ENCODE data around the gene TMEM109.
A peak's percentile ranks its signal among the peaks of the same experiment; 100 is the strongest.

TMEM109 gene

GRCh38 chr11:60964801-60965200, 50.8 kb downstream of the TMEM109 start:
- Histone ChIP-seq H3K4ac (ENCODE audit: low read length) (no peak overlapping the region), H3K4me1 (ENCODE audit: control insufficient read depth in 2 of 2, insufficient read depth in 1 of 2, low read depth in 1 of 2, low read length in 2 of 2) (no peaks in the 10 kb centered on the region), H2AK5ac (ENCODE audit: low read depth, low read length) (no peak overlapping the region), H2BK12ac (ENCODE audit: low read length) (no peak overlapping the region), H3K27me3 (ENCODE audit: control insufficient read depth in 3 of 3, insufficient read depth in 3 of 3, low read depth in 1 of 3, low read length in 3 of 3) (peaks cover 0 to 24% (median 2%) of the 10 kb centered on the region in 3 experiments), H3K4me3 (ENCODE audit: low read length in 2 of 2) (no peak overlapping the region), H4K8ac (ENCODE audit: low read depth, low read length) (no peak overlapping the region), H2BK5ac (ENCODE audit: low read length) (no peak overlapping the region), H3K23ac (ENCODE audit: low read depth, low read length, poor library complexity) (no peak overlapping the region), H3K4me2 (ENCODE audit: insufficient read depth, low read length, poor library complexity, severe bottlenecking) (no peak overlapping the region), H3K27ac (replicated peaks; ENCODE audit: low read length) (no peak overlapping the region), H3K18ac (ENCODE audit: low read length) (no peak overlapping the region), H3K9me3 (replicated peaks in 1 of 2; ENCODE audit: control insufficient read depth in 2 of 2, insufficient read depth in 1 of 2, low read depth in 1 of 2, low read length in 2 of 2) (peaks cover 0 to 2% of the 10 kb centered on the region in 2 donors), H2BK120ac (ENCODE audit: low read depth, low read length) (no peak overlapping the region), H4K91ac (ENCODE audit: low read depth, low read length, poor library complexity) (no peak overlapping the region), H3K9ac (ENCODE audit: low read depth, low read length, poor library complexity) (no peak overlapping the region), H3K36me3 (replicated peaks in 1 of 2; ENCODE audit: control insufficient read depth in 2 of 2, insufficient read depth in 2 of 2, low read length in 2 of 2) (no peaks in the 10 kb centered on the region), H3K14ac (ENCODE audit: low read length) (no peak overlapping the region), H2AFZ (ENCODE audit: low read length) (peak overlapping the region; percentile 15), H3K79me1 (ENCODE audit: low read depth, low read length) (no peaks in the 10 kb centered on the region), H2BK15ac (ENCODE audit: low read length) (no peak overlapping the region)
- no peak for DNase-seq (ENCODE audit: low spot score)
- no CpG with 5 or more reads among the region's 6 CpGs for WGBS, 2 donors (ENCODE audit: extremely low coverage in 2 of 2, insufficient read length in 2 of 2, insufficient replicate concordance in 1 of 2)

DNA sequence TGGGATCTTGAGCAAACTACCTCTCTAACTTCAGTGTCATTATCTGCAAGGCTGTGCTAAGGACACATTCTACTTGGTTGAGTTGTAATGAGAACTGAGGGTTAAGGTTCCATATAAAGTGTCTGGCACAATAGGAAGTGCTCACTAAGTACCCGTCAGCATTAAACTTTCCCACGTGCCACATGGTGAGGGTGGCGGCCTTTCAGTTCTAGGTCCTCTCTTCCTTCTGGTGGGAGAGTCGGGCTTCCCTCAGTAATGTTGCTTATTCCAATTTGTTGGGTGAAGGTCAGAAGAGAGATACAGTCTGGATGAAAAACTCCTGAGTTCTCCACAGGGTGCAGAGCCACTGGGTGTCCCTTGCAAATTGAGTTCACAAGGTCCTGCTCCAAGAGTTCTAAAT, 52.9 kb downstream of the TMEM109 start:
- Histone ChIP-seq H3K18ac (ENCODE audit: low read length) (no peak overlapping the region), H2AFZ (ENCODE audit: low read length) (no peak overlapping the region), H3K23ac (ENCODE audit: low read depth, low read length, poor library complexity) (no peak overlapping the region), H3K14ac (ENCODE audit: low read length) (no peak overlapping the region), H3K4me1 (ENCODE audit: control insufficient read depth in 2 of 2, insufficient read depth in 1 of 2, low read depth in 1 of 2, low read length in 2 of 2) (no peaks in the 10 kb centered on the region), H2BK5ac (ENCODE audit: low read length) (no peak overlapping the region), H3K27me3 (ENCODE audit: control insufficient read depth in 3 of 3, insufficient read depth in 3 of 3, low read depth in 1 of 3, low read length in 3 of 3) (peaks cover 0 to 25% (median 2%) of the 10 kb centered on the region in 3 experiments), H2BK15ac (ENCODE audit: low read length) (no peak overlapping the region), H3K9ac (ENCODE audit: low read depth, low read length, poor library complexity) (no peak overlapping the region), H2AK5ac (ENCODE audit: low read depth, low read length) (no peak overlapping the region), H3K27ac (replicated peaks; ENCODE audit: low read length) (no peak overlapping the region), H2BK120ac (ENCODE audit: low read depth, low read length) (no peak overlapping the region), H3K9me3 (replicated peaks in 1 of 2; ENCODE audit: control insufficient read depth in 2 of 2, insufficient read depth in 1 of 2, low read depth in 1 of 2, low read length in 2 of 2) (peaks cover 0 to 2% of the 10 kb centered on the region in 2 donors), H3K36me3 (replicated peaks in 1 of 2; ENCODE audit: control insufficient read depth in 2 of 2, insufficient read depth in 2 of 2, low read length in 2 of 2) (no peaks in the 10 kb centered on the region), H3K4me3 (ENCODE audit: low read length in 2 of 2) (no peak overlapping the region), H4K91ac (ENCODE audit: low read depth, low read length, poor library complexity) (no peak overlapping the region), H3K79me1 (ENCODE audit: low read depth, low read length) (no peaks in the 10 kb centered on the region), H4K8ac (ENCODE audit: low read depth, low read length) (no peak overlapping the region), H3K4me2 (ENCODE audit: insufficient read depth, low read length, poor library complexity, severe bottlenecking) (no peak overlapping the region), H2BK12ac (ENCODE audit: low read length) (no peak overlapping the region), H3K4ac (ENCODE audit: low read length) (no peak overlapping the region)
- no CpG with 5 or more reads among the region's 4 CpGs for WGBS, 2 donors (ENCODE audit: extremely low coverage in 2 of 2, insufficient read length in 2 of 2, insufficient replicate concordance in 1 of 2)
- no peak for DNase-seq (ENCODE audit: low spot score)

DNA sequence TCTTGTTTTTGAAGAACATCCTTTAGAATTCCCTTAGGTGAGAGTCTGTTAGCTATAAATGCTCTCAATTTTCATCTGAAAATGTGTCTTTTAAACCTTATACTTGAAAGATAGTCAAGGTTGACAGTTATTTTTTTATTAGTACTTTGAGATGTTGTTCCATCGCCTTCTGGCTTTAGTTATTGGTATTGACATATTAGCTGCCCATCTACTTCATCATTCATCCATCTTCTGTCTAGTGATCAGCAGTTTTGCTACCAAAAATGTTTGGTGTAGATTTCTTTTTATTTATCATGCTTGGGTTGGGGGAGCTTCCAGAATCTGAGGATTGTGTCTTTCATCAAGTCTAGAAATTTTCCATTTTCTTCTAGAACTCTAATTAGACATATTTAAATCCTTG, 54.3 kb downstream of the TMEM109 start:
- Histone ChIP-seq H2AK5ac (ENCODE audit: low read depth, low read length) (no peak overlapping the region), H2AFZ (ENCODE audit: low read length) (no peak overlapping the region), H2BK12ac (ENCODE audit: low read length) (no peak overlapping the region), H3K36me3 (replicated peaks in 1 of 2; ENCODE audit: control insufficient read depth in 2 of 2, insufficient read depth in 2 of 2, low read length in 2 of 2) (no peaks in the 10 kb centered on the region), H3K23ac (ENCODE audit: low read depth, low read length, poor library complexity) (no peak overlapping the region), H2BK5ac (ENCODE audit: low read length) (no peak overlapping the region), H2BK120ac (ENCODE audit: low read depth, low read length) (no peak overlapping the region), H3K79me1 (ENCODE audit: low read depth, low read length) (no peaks in the 10 kb centered on the region), H3K18ac (ENCODE audit: low read length) (no peak overlapping the region), H2BK15ac (ENCODE audit: low read length) (no peak overlapping the region), H3K27ac (replicated peaks; ENCODE audit: low read length) (no peak overlapping the region), H3K4ac (ENCODE audit: low read length) (no peak overlapping the region), H3K4me3 (ENCODE audit: low read length in 2 of 2) (no peak overlapping the region), H3K14ac (ENCODE audit: low read length) (no peak overlapping the region), H4K91ac (ENCODE audit: low read depth, low read length, poor library complexity) (no peak overlapping the region), H3K4me2 (ENCODE audit: insufficient read depth, low read length, poor library complexity, severe bottlenecking) (no peak overlapping the region), H3K9ac (ENCODE audit: low read depth, low read length, poor library complexity) (no peak overlapping the region), H3K4me1 (ENCODE audit: control insufficient read depth in 2 of 2, insufficient read depth in 1 of 2, low read depth in 1 of 2, low read length in 2 of 2) (no peaks in the 10 kb centered on the region), H3K9me3 (replicated peaks in 1 of 2; ENCODE audit: control insufficient read depth in 2 of 2, insufficient read depth in 1 of 2, low read depth in 1 of 2, low read length in 2 of 2) (peaks cover 0 to 2% of the 10 kb centered on the region in 2 donors), H4K8ac (ENCODE audit: low read depth, low read length) (no peak overlapping the region), H3K27me3 (ENCODE audit: control insufficient read depth in 3 of 3, insufficient read depth in 3 of 3, low read depth in 1 of 3, low read length in 3 of 3) (peaks cover 0 to 37% (median 2%) of the 10 kb centered on the region in 3 experiments)
- no CpG with 5 or more reads among the region's 1 CpG for WGBS, 2 donors (ENCODE audit: extremely low coverage in 2 of 2, insufficient read length in 2 of 2, insufficient replicate concordance in 1 of 2)
- DNase-seq (ENCODE audit: low spot score), result no peak

GRCh38 chr11:60970369-60970774, 56.4 kb downstream of the TMEM109 start:
- H3K9ac ChIP-seq (ENCODE audit: low read depth, low read length, poor library complexity), result no peak overlapping the region
- peaks cover 0 to 2% of the 10 kb centered on the region in 2 donors for H3K9me3 ChIP-seq (replicated peaks in 1 of 2; ENCODE audit: control insufficient read depth in 2 of 2, insufficient read depth in 1 of 2, low read depth in 1 of 2, low read length in 2 of 2)
- H2AK5ac ChIP-seq (ENCODE audit: low read depth, low read length), result peak overlapping the region; percentile 3
- H3K4me3 ChIP-seq (ENCODE audit: low read length in 2 of 2), result no peak overlapping the region
- no peak overlapping the region for H3K4me2 ChIP-seq (ENCODE audit: insufficient read depth, low read length, poor library complexity, severe bottlenecking)
- peaks cover 0 to 3% of the 10 kb centered on the region in 2 donors for H3K4me1 ChIP-seq (ENCODE audit: control insufficient read depth in 2 of 2, insufficient read depth in 1 of 2, low read depth in 1 of 2, low read length in 2 of 2)
- H4K91ac ChIP-seq (ENCODE audit: low read depth, low read length, poor library complexity), result no peak overlapping the region
- DNase-seq (ENCODE audit: low spot score), result no peak
- no peak overlapping the region for H3K23ac ChIP-seq (ENCODE audit: low read depth, low read length, poor library complexity)
- no peak overlapping the region for H2AFZ ChIP-seq (ENCODE audit: low read length)
- no peak overlapping the region for H2BK120ac ChIP-seq (ENCODE audit: low read depth, low read length)
- no peak overlapping the region for H3K14ac ChIP-seq (ENCODE audit: low read length)
- no peak overlapping the region for H3K27ac ChIP-seq (replicated peaks; ENCODE audit: low read length)
- no peak overlapping the region for H3K4ac ChIP-seq (ENCODE audit: low read length)
- peak overlapping the region; percentile 53 for H3K18ac ChIP-seq (ENCODE audit: low read length)
- H2BK5ac ChIP-seq (ENCODE audit: low read length), result peak overlapping the region; percentile 16
- peaks cover 0 to 52% (median 2%) of the 10 kb centered on the region in 3 experiments for H3K27me3 ChIP-seq (ENCODE audit: control insufficient read depth in 3 of 3, insufficient read depth in 3 of 3, low read depth in 1 of 3, low read length in 3 of 3)
- no peaks in the 10 kb centered on the region for H3K36me3 ChIP-seq (replicated peaks in 1 of 2; ENCODE audit: control insufficient read depth in 2 of 2, insufficient read depth in 2 of 2, low read length in 2 of 2)
- H3K79me1 ChIP-seq (ENCODE audit: low read depth, low read length), result no peaks in the 10 kb centered on the region
- H2BK15ac ChIP-seq (ENCODE audit: low read length), result no peak overlapping the region
- WGBS, 2 donors (ENCODE audit: extremely low coverage in 2 of 2, insufficient read length in 2 of 2, insufficient replicate concordance in 1 of 2), result no CpG with 5 or more reads among the region's 9 CpGs
- H4K8ac ChIP-seq (ENCODE audit: low read depth, low read length), result no peak overlapping the region
- H2BK12ac ChIP-seq (ENCODE audit: low read length), result no peak overlapping the region

Measured in neuronal stem cell (in vitro differentiated cells).